ENCODE data around the gene ZNF280C.
A peak's percentile ranks its signal among the peaks of the same experiment; 100 is the strongest.

The ZNF280C gene

GRCh38 chrX:130268449-130269170 is at the start of gene ZNF280C:
ZNF280C (minus strand) TSS chrX:130268899; CDS start chrX:130260449, 8,450 bp downstream.
- DNase-seq (ENCODE audit: low spot score) = peak; percentile 87
- in situ Hi-C loops (cut with MboI; ENCODE audit: low sequenced_read_pairs, unreplicated experiment) = no loop called here
- TF ChIP-seq CTCF (IDR thresholded peaks at IDR 0.05; ENCODE audit: borderline replicate concordance, control extremely low read depth, extremely low read depth, insufficient read depth, missing control alignments) = peak; percentile 13

GRCh38 chrX:130304587-130305368 is 36.1 kb upstream of the ZNF280C start:
- no peak for TF ChIP-seq CTCF (IDR thresholded peaks at IDR 0.05; ENCODE audit: borderline replicate concordance, control extremely low read depth, extremely low read depth, insufficient read depth, missing control alignments)
- in situ Hi-C loops (cut with MboI; ENCODE audit: low sequenced_read_pairs, unreplicated experiment) = no loop called here
- no peak for DNase-seq (ENCODE audit: low spot score)

- in situ Hi-C loops (cut with MboI; ENCODE audit: low sequenced_read_pairs, unreplicated experiment) = no loop called here
- no peak for DNase-seq (ENCODE audit: low spot score)
- TF ChIP-seq CTCF (IDR thresholded peaks at IDR 0.05; ENCODE audit: borderline replicate concordance, control extremely low read depth, extremely low read depth, insufficient read depth, missing control alignments) = no peak
Observed at GRCh38 chrX:130301977-130302376, 33.3 kb upstream of the ZNF280C start.

GRCh38 chrX:130301405-130301804 is 32.7 kb upstream of the ZNF280C start:
- TF ChIP-seq CTCF (IDR thresholded peaks at IDR 0.05; ENCODE audit: borderline replicate concordance, control extremely low read depth, extremely low read depth, insufficient read depth, missing control alignments) = no peak
- no peak for DNase-seq (ENCODE audit: low spot score)
- in situ Hi-C loops (cut with MboI; ENCODE audit: low sequenced_read_pairs, unreplicated experiment) = no loop called here

GRCh38 chrX:130300010-130300282 is 31.2 kb upstream of the ZNF280C start:
- in situ Hi-C loops (cut with MboI; ENCODE audit: low sequenced_read_pairs, unreplicated experiment) = no loop called here
- no peak for TF ChIP-seq CTCF (IDR thresholded peaks at IDR 0.05; ENCODE audit: borderline replicate concordance, control extremely low read depth, extremely low read depth, insufficient read depth, missing control alignments)
- DNase-seq (ENCODE audit: low spot score) = no peak

GRCh38 chrX:130299279-130300009 is 30.7 kb upstream of the ZNF280C start:
- in situ Hi-C loops (cut with MboI; ENCODE audit: low sequenced_read_pairs, unreplicated experiment) = no loop called here
- no peak for DNase-seq (ENCODE audit: low spot score)
- TF ChIP-seq CTCF (IDR thresholded peaks at IDR 0.05; ENCODE audit: borderline replicate concordance, control extremely low read depth, extremely low read depth, insufficient read depth, missing control alignments) = no peak

Measured in GM13976 (cell line).